Stomach smooth muscle (tissue), 2 donors: ENCODE data around the gene SELENOM.
A peak's percentile ranks its signal among the peaks of the same experiment; 100 is the strongest.

Experiments
- H3K27ac ChIP-seq: one replicate; pipeline ENCODE4 v1.7.0; 2013; ENCODE audit warnings: mild to moderate bottlenecking, low read length, inconsistent platforms
- H3K27me3 ChIP-seq, 2 donors: one replicate each; pipeline ENCODE4 v1.7.0; 2013; ENCODE audit warnings: low read length in 2 of 2; ENCODE audit not compliant: insufficient read depth in 2 of 2, control insufficient read depth in 1 of 2
- H3K36me3 ChIP-seq, 2 donors: one replicate each; pipeline ENCODE4 v1.7.0; 2013; ENCODE audit warnings: low read length in 2 of 2; ENCODE audit not compliant: control insufficient read depth in 2 of 2, insufficient read depth in 2 of 2
- H3K4me1 ChIP-seq: one replicate; pipeline ENCODE4 v1.7.0; 2013; ENCODE audit warnings: low read length; ENCODE audit not compliant: control insufficient read depth, insufficient read depth
- H3K4me3 ChIP-seq, 2 donors: one replicate each; pipeline ENCODE4 v1.7.0; 2013; ENCODE audit warnings: low read length in 2 of 2
- H3K9ac ChIP-seq, 2 donors: one replicate each; pipeline ENCODE4 v1.7.0; 2013; ENCODE audit warnings: low read length in 2 of 2, mild to moderate bottlenecking in 1 of 2
- H3K9me3 ChIP-seq, 2 donors: one replicate each; pipeline ENCODE4 v1.7.0; 2013; ENCODE audit warnings: low read length in 2 of 2; ENCODE audit not compliant: control insufficient read depth in 2 of 2
- donor health status: healthy.
- donor health status: Pancreatic carcinoma.

SELENOM gene

GRCh38 chr22:31106001-31106571 lies 1.3 kb downstream of the SELENOM start:
- H3K4me1 ChIP-seq: peaks cover 59% of the 10 kb centered on the region
- peaks cover 17 to 21% of the 10 kb centered on the region in 2 donors for H3K36me3 ChIP-seq
- peak overlapping the region; percentile 90 to 97 for H3K4me3 ChIP-seq
- H3K9ac ChIP-seq: peak overlapping the region; percentile 99 to 100
- no peaks in the 10 kb centered on the region for H3K9me3 ChIP-seq
- H3K27me3 ChIP-seq: no peaks in the 10 kb centered on the region
- H3K27ac ChIP-seq: peak overlapping the region; percentile 99

GRCh38 chr22:31105282-31105929 lies 2.0 kb downstream of the SELENOM start:
- H3K36me3 ChIP-seq: peaks cover 23 to 26% of the 10 kb centered on the region in 2 donors
- H3K4me3 ChIP-seq: peak overlapping the region; percentile 90 to 97
- H3K27me3 ChIP-seq: no peaks in the 10 kb centered on the region
- peak overlapping the region; percentile 99 to 100 for H3K9ac ChIP-seq
- no peaks in the 10 kb centered on the region for H3K9me3 ChIP-seq
- peak overlapping the region; percentile 99 for H3K27ac ChIP-seq
- peaks cover 64% of the 10 kb centered on the region for H3K4me1 ChIP-seq

GRCh38 chr22:31104869-31105268 lies 2.5 kb downstream of the SELENOM start:
- Histone ChIP-seq H3K4me1 (peaks cover 69% of the 10 kb centered on the region), H3K4me3 (peak overlapping the region; percentile 90 to 97), H3K27ac (peak overlapping the region; percentile 99), H3K9ac (peak overlapping the region; percentile 42 to 100), H3K9me3 (no peaks in the 10 kb centered on the region), H3K27me3 (no peaks in the 10 kb centered on the region), H3K36me3 (peaks cover 27 to 31% of the 10 kb centered on the region in 2 donors)

GRCh38 chr22:31103899-31104694 lies 3.3 kb downstream of the SELENOM start:
- Histone ChIP-seq H3K27ac (peak overlapping the region; percentile 99), H3K27me3 (no peaks in the 10 kb centered on the region), H3K4me1 (peaks cover 77% of the 10 kb centered on the region), H3K4me3 (peak overlapping the region in 1 of 2 donors; percentile 22), H3K9me3 (no peaks in the 10 kb centered on the region), H3K9ac (peak overlapping the region; percentile 45 to 55), H3K36me3 (peaks cover 34 to 39% of the 10 kb centered on the region in 2 donors)

GRCh38 chr22:31103111-31103510 lies 4.3 kb downstream of the SELENOM start:
- no peaks in the 10 kb centered on the region for H3K9me3 ChIP-seq
- H3K27me3 ChIP-seq: no peaks in the 10 kb centered on the region
- peak overlapping the region; percentile 45 to 60 for H3K9ac ChIP-seq
- peak overlapping the region in 1 of 2 donors; percentile 15 for H3K4me3 ChIP-seq
- peaks cover 40 to 46% of the 10 kb centered on the region in 2 donors for H3K36me3 ChIP-seq
- H3K27ac ChIP-seq: peak overlapping the region; percentile 99
- peaks cover 84% of the 10 kb centered on the region for H3K4me1 ChIP-seq

GRCh38 chr22:31102441-31103081 lies 4.8 kb downstream of the SELENOM start:
- Histone ChIP-seq H3K4me3 (peak overlapping the region in 1 of 2 donors; percentile 15), H3K4me1 (peaks cover 85% of the 10 kb centered on the region), H3K27me3 (no peaks in the 10 kb centered on the region), H3K36me3 (peaks cover 45 to 51% of the 10 kb centered on the region in 2 donors), H3K9ac (peak overlapping the region; percentile 50 to 60), H3K9me3 (no peaks in the 10 kb centered on the region), H3K27ac (peak overlapping the region; percentile 99)

- H3K9me3 ChIP-seq: no peaks in the 10 kb centered on the region
- H3K27me3 ChIP-seq: no peaks in the 10 kb centered on the region
- H3K27ac ChIP-seq: peak overlapping the region; percentile 99
- no peak overlapping the region for H3K9ac ChIP-seq
- no peak overlapping the region for H3K4me3 ChIP-seq
- H3K36me3 ChIP-seq: peaks cover 59 to 64% of the 10 kb centered on the region in 2 donors
- H3K4me1 ChIP-seq: peaks cover 91% of the 10 kb centered on the region
These were observed 6.4 kb downstream of the SELENOM start for GRCh38 chr22:31100762-31101525.

- H3K4me1 ChIP-seq: peaks cover 91% of the 10 kb centered on the region
- H3K9me3 ChIP-seq: no peaks in the 10 kb centered on the region
- peak overlapping the region; percentile 99 for H3K27ac ChIP-seq
- no peak overlapping the region for H3K9ac ChIP-seq
- H3K36me3 ChIP-seq: peaks cover 61 to 65% of the 10 kb centered on the region in 2 donors
- no peaks in the 10 kb centered on the region for H3K27me3 ChIP-seq
- peak overlapping the region in 1 of 2 donors; percentile 8 for H3K4me3 ChIP-seq
These were observed 7.3 kb downstream of the SELENOM start for GRCh38 chr22:31099841-31100761.

- peaks cover 92% of the 10 kb centered on the region for H3K4me1 ChIP-seq
- peak overlapping the region; percentile 17 to 29 for H3K9ac ChIP-seq
These were observed 8.0 kb downstream of the SELENOM start for GRCh38 chr22:31099386-31099785.

More at GRCh38 chr22:31099386-31099785, 8.0 kb downstream of the SELENOM start:
- no peaks in the 10 kb centered on the region for H3K27me3 ChIP-seq
- H3K4me3 ChIP-seq: peak overlapping the region in 1 of 2 donors; percentile 35
- no peaks in the 10 kb centered on the region for H3K9me3 ChIP-seq
- H3K27ac ChIP-seq: peak overlapping the region; percentile 99
- peaks cover 67 to 72% of the 10 kb centered on the region in 2 donors for H3K36me3 ChIP-seq
